Measurements from ENCODE around the gene TSPAN9.
"Not testable (repeated sequence)": the region's sequence is repeated elsewhere in the genome, so short reads cannot be mapped to it uniquely, and the experiment has no call there.

The TSPAN9 gene

GRCh38 chr12:3049176-3049575 lies 28.0 kb upstream of the TSPAN9 start:
- Histone ChIP-seq H3K36me3 (replicated peaks) (no peaks in the 10 kb centered on the region), H3K4me1 (no peaks in the 10 kb centered on the region), H3K4me3 (no peak overlapping the region), H3K27me3 (ENCODE audit: low read depth) (peaks cover 9% of the 10 kb centered on the region; the same call in 1 of the 2 replicates), H3K9me3 (no peaks in the 10 kb centered on the region)
- DNase-seq (ENCODE audit: low spot score in 2 of 2) = no peak
- in situ Hi-C loops (cut with MboI; ENCODE audit: low sequenced_read_pairs) = no loop called here

- no peak for DNase-seq (ENCODE audit: low spot score in 2 of 2)
- Histone ChIP-seq H3K9me3 (no peaks in the 10 kb centered on the region), H3K4me1 (no peaks in the 10 kb centered on the region), H3K4me3 (no peak overlapping the region), H3K27me3 (ENCODE audit: low read depth) (peaks cover 9% of the 10 kb centered on the region; the same call in 1 of the 2 replicates), H3K36me3 (replicated peaks) (no peaks in the 10 kb centered on the region)
- in situ Hi-C loops (cut with MboI; ENCODE audit: low sequenced_read_pairs) = no loop called here
Measured at GRCh38 chr12:3049611-3050249, 27.4 kb upstream of the TSPAN9 start.

GRCh38 chr12:3054374-3054773 lies 22.8 kb upstream of the TSPAN9 start:
- Histone ChIP-seq H3K9me3 (no peaks in the 10 kb centered on the region), H3K4me1 (no peaks in the 10 kb centered on the region), H3K27me3 (ENCODE audit: low read depth) (peaks cover 12% of the 10 kb centered on the region; the same call in 1 of the 2 replicates), H3K36me3 (replicated peaks) (no peaks in the 10 kb centered on the region), H3K4me3 (no peak overlapping the region)
- in situ Hi-C loops (cut with MboI; ENCODE audit: low sequenced_read_pairs) = no loop called here
- no peak for DNase-seq (ENCODE audit: low spot score in 2 of 2)

- no peaks in the 10 kb centered on the region for H3K9me3 ChIP-seq
- peaks cover 11% of the 10 kb centered on the region for H3K27me3 ChIP-seq (ENCODE audit: low read depth)
- in situ Hi-C loops (cut with MboI; ENCODE audit: low sequenced_read_pairs) = no loop called here
- H3K36me3 ChIP-seq (replicated peaks) = no peaks in the 10 kb centered on the region
- H3K4me3 ChIP-seq = no peak overlapping the region
- H3K4me1 ChIP-seq = no peaks in the 10 kb centered on the region
- DNase-seq (ENCODE audit: low spot score in 2 of 2) = no peak
Measured at GRCh38 chr12:3055026-3055703, 22.0 kb upstream of the TSPAN9 start.

- no peaks in the 10 kb centered on the region for H3K9me3 ChIP-seq
- no peaks in the 10 kb centered on the region for H3K4me1 ChIP-seq
- in situ Hi-C loops (cut with MboI; ENCODE audit: low sequenced_read_pairs) = no loop called here
Measured at GRCh38 chr12:3055704-3056467, 21.3 kb upstream of the TSPAN9 start.

GRCh38 chr12:3061059-3061458 lies 16.1 kb upstream of the TSPAN9 start:
- in situ Hi-C loops (cut with MboI; ENCODE audit: low sequenced_read_pairs) = no loop called here
- peaks cover 2% of the 10 kb centered on the region; the same call in 1 of the 2 replicates for H3K9me3 ChIP-seq
- H3K4me3 ChIP-seq = no peak overlapping the region
- H3K4me1 ChIP-seq = no peaks in the 10 kb centered on the region
- no peaks in the 10 kb centered on the region for H3K36me3 ChIP-seq (replicated peaks)
- peaks cover 23% of the 10 kb centered on the region for H3K27me3 ChIP-seq (ENCODE audit: low read depth)
- DNase-seq (ENCODE audit: low spot score in 2 of 2) = no peak

More at GRCh38 chr12:3055704-3056467, 21.3 kb upstream of the TSPAN9 start:
- DNase-seq (ENCODE audit: low spot score in 2 of 2) = no peak
- Histone ChIP-seq H3K36me3 (replicated peaks) (no peaks in the 10 kb centered on the region), H3K4me3 (no peak overlapping the region), H3K27me3 (ENCODE audit: low read depth) (peaks cover 15% of the 10 kb centered on the region)

- H3K4me1 ChIP-seq = no peaks in the 10 kb centered on the region
- H3K9me3 ChIP-seq = peaks cover 2% of the 10 kb centered on the region; the same call in 1 of the 2 replicates
- in situ Hi-C loops (cut with MboI; ENCODE audit: low sequenced_read_pairs) = no loop called here
- H3K36me3 ChIP-seq (replicated peaks) = no peaks in the 10 kb centered on the region
- no peak for DNase-seq (ENCODE audit: low spot score in 2 of 2)
- peaks cover 20% of the 10 kb centered on the region for H3K27me3 ChIP-seq (ENCODE audit: low read depth)
- no peak overlapping the region for H3K4me3 ChIP-seq
Measured at GRCh38 chr12:3061501-3062215, 15.5 kb upstream of the TSPAN9 start.

GRCh38 chr12:3065300-3065699 lies 11.9 kb upstream of the TSPAN9 start:
- no peak for DNase-seq (ENCODE audit: low spot score in 2 of 2)
- in situ Hi-C loops (cut with MboI; ENCODE audit: low sequenced_read_pairs) = no loop called here
- Histone ChIP-seq H3K36me3 (replicated peaks) (no peaks in the 10 kb centered on the region), H3K27me3 (ENCODE audit: low read depth) (peaks cover 15% of the 10 kb centered on the region), H3K4me1 (no peaks in the 10 kb centered on the region), H3K9me3 (peaks cover 2% of the 10 kb centered on the region; the same call in 1 of the 2 replicates), H3K4me3 (no peak overlapping the region)

- peaks cover 11% of the 10 kb centered on the region for H3K27me3 ChIP-seq (ENCODE audit: low read depth)
- H3K4me1 ChIP-seq; DNase-seq (ENCODE audit: low spot score in 2 of 2); in situ Hi-C loops (cut with MboI; ENCODE audit: low sequenced_read_pairs); H3K9me3 ChIP-seq; H3K4me3 ChIP-seq; H3K36me3 ChIP-seq (replicated peaks): not testable (repeated sequence)
Measured at GRCh38 chr12:3065846-3066245, 11.3 kb upstream of the TSPAN9 start.

GRCh38 chr12:3069714-3070113 lies 7.5 kb upstream of the TSPAN9 start:
- no peaks in the 10 kb centered on the region; the same call in 1 of the 2 replicates for H3K27me3 ChIP-seq (ENCODE audit: low read depth)
- in situ Hi-C loops (cut with MboI; ENCODE audit: low sequenced_read_pairs) = loop anchor here (5.0 kb wide), 1 partner anchor 208 kb away; no protein-coding TSS in a partner anchor
- no peak for DNase-seq (ENCODE audit: low spot score in 2 of 2)

GRCh38 chr12:3071107-3071506 lies 6.1 kb upstream of the TSPAN9 start:
- no peaks in the 10 kb centered on the region for H3K9me3 ChIP-seq
- no peaks in the 10 kb centered on the region for H3K36me3 ChIP-seq (replicated peaks)
- DNase-seq (ENCODE audit: low spot score in 2 of 2) = no peak
- H3K27me3 ChIP-seq (ENCODE audit: low read depth) = no peaks in the 10 kb centered on the region
- in situ Hi-C loops (cut with MboI; ENCODE audit: low sequenced_read_pairs) = loop anchor here (5.0 kb wide), 1 partner anchor 206 kb away; no protein-coding TSS in a partner anchor
- H3K4me1 ChIP-seq = no peaks in the 10 kb centered on the region
- H3K4me3 ChIP-seq = no peak overlapping the region

More at GRCh38 chr12:3069714-3070113, 7.5 kb upstream of the TSPAN9 start:
- no peaks in the 10 kb centered on the region for H3K4me1 ChIP-seq
- no peak overlapping the region for H3K4me3 ChIP-seq
- no peaks in the 10 kb centered on the region for H3K36me3 ChIP-seq (replicated peaks)
- H3K9me3 ChIP-seq = no peaks in the 10 kb centered on the region

- DNase-seq (ENCODE audit: low spot score in 2 of 2) = no peak
- Histone ChIP-seq H3K4me3 (no peak overlapping the region), H3K36me3 (replicated peaks) (no peaks in the 10 kb centered on the region), H3K9me3 (no peaks in the 10 kb centered on the region), H3K4me1 (peaks cover 5% of the 10 kb centered on the region), H3K27me3 (ENCODE audit: low read depth) (no peaks in the 10 kb centered on the region)
- in situ Hi-C loops (cut with MboI; ENCODE audit: low sequenced_read_pairs) = loop anchor here (5.0 kb wide), 1 partner anchor 206 kb away; no protein-coding TSS in a partner anchor
Measured at GRCh38 chr12:3071710-3072109, 5.5 kb upstream of the TSPAN9 start.

All from HAP-1 (cell line).